ENCODE results near the gene OSBPL2.

OSBPL2 gene

DNA sequence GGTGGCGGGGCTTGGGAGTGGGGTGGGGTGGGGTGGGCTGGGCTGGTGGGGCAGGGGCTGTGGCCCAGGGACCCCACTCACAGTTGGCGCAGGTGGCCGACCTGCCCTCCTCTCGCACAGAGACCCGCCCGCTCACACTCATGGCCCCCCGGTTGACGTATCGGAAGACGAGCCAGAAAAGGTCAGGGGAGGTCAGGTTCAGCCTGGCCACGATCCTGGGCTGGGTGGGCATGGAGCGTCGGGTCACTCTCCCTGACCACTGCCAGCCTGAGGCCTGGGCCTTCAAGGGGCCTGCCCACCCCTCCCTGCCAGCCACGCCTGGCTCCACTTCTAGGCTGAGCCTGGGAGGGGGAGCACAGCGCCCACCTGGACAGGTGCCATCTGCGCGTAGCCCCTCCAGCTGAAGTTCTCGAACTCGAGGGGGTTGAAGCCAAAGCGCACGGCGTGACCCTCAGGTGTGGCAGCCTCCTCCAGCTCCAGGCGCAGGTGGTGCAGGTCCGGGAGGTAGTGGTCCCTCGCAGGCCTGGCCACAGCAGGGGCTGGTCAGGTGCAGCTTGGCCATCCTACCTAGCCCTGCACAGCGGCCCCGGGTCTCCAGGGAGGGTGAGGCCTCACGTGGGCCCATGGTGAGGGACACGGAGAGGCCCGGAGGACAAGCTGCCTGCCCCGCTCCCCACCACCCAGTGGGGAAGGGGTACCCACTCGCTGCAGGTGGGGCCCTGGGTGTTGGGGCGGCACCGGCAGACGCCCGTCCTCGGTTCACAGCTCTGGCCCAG, 95.7 kb downstream of the OSBPL2 start:
- no peak for DNase-seq

DNA sequence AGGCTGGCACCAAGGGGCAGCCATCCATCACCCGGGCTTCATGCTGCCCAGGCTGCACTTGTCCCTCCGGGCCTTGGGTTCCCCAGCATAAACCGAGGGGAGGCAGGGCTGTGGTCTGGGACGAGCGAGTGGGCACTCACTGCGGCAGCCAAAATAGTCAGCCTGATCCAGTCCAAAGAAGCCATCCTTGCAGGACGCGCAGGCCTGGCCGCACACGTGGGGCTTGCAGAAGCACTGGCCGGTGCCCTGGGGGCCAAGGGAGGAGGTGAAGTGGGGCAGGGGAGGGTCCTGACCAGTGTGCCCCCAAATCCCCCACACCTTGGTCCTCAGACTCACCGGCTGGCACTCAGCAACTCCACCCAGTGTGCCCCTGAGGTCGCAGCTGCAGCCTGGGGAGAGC, 96.6 kb downstream of the OSBPL2 start:
- no peak for DNase-seq

DNA sequence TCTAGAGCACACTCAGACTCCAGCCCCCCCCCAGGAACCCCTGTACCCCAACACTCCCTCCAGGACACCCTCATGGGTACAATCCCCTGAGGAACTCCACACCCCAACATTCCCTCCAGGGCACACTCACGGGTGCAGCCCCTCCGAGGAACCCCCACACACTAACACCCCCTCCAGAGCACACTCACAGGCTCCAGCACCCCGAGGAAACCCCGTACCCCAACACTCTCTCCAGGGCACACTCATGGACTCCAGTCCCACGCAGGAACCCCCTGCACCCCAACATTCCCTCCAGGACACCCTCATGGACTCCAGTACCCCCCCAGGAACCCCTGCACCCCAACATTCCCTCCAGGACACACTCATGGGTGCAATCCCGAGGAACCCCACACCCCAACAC, 97.2 kb downstream of the OSBPL2 start:
- no peak for DNase-seq

GRCh38 chr20:62336329-62336728, 98.0 kb downstream of the OSBPL2 start:
- no peak for DNase-seq

GRCh38 chr20:62336775-62337557, 98.6 kb downstream of the OSBPL2 start:
- no peak for DNase-seq

GRCh38 chr20:62337558-62338293, 99.4 kb downstream of the OSBPL2 start:
- no peak for DNase-seq

- no peak for DNase-seq
Observed at GRCh38 chr20:62338294-62338620, 99.9 kb downstream of the OSBPL2 start.

- DNase-seq, result no peak
Observed at GRCh38 chr20:62339647-62340062, 101.3 kb downstream of the OSBPL2 start.

GRCh38 chr20:62342910-62343309, 104.6 kb downstream of the OSBPL2 start:
- DNase-seq, result no peak

- DNase-seq, result no peak
Observed at GRCh38 chr20:62344092-62344491, 105.8 kb downstream of the OSBPL2 start.

- no peak for DNase-seq
Observed at GRCh38 chr20:62344782-62345181, 106.5 kb downstream of the OSBPL2 start.

All from nucleus accumbens (tissue), 56 donors.